Measurements from ENCODE around the gene LRP5. TPM values are rescaled to one million over a fixed set of nuclear protein-coding genes. Genes with fewer than 3 reads are reported as not detected.

The LRP5 gene
- total and polyA plus RNA-seq, 9 of the 15 experiments (the other 6 are each of a cell fraction or from before 2014, with no cell fraction given): 0.48 to 44.2 (median 13.5) TPM

DNA sequence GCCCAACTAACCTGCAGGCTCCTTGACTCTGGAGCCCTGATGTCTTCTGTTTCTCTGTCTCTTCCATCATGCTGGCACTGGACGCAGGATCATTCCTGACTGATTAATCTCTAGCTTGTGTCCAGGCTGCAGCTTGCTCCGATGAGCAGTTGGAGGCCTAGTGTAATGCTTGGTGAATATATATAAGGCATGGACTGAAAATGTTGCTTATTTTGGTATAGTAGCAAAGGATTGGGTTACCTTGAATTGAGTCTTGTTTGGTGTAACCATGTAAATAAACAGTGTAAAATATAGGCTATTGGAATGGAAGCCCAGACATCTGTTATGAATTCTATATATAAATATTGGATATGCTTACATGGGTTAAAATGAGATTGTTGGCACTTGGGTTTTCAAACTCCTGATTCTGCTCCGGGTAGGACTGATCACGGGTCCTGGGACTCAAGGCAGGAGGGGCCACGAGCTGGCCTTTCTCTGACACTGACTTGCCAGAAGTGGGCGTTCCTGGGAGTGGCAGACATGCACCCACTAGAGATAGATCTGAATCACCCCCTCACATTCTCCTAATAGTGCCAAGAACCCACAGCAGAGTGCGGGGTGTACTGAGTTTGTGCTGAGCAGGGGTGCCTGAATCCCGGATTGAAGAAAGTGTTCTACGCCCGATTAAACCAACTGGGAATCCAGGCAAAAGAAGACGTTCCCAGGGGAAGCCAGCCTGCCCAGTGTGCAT lies 25.8 kb downstream of the LRP5 start:
- H3K27me3 ChIP-seq (ENCODE audit: control insufficient read depth in 2 of 2, insufficient read depth in 2 of 2, low read length in 2 of 2): no peaks in the 10 kb centered on the region
- H2AFZ ChIP-seq (ENCODE audit: low read depth, low read length): no peak overlapping the region
- no TSS peak for BruUV-seq (replicated peaks)
- peaks cover 15% of the 10 kb centered on the region; the same call in 1 of the 2 replicates for H4K20me1 ChIP-seq (replicated peaks; ENCODE audit: control insufficient read depth, insufficient read depth, low read length)
- H3K4me3 ChIP-seq: no peak overlapping the region
- no peak overlapping the region for H3K27ac ChIP-seq (ENCODE audit: extremely low read depth, low read depth, low read length)
- WGBS (ENCODE audit: insufficient coverage, low coverage, missing lambda C conversion rate): 58% methylated on average over 11 of the region's 11 CpGs
- H3K9me1 ChIP-seq (ENCODE audit: control insufficient read depth, insufficient read depth, low read length): peaks cover 4% of the 10 kb centered on the region
- FAIRE-seq: no peak
- in situ Hi-C loops (cut with MboI) (no loop called here), intact Hi-C loops (cut with micrococcal nuclease) (no loop called here)
- DNase-seq (ENCODE audit: extremely low read depth in 1 of 4, low spot score in 3 of 4): no peak
- H3K4me1 ChIP-seq (replicated peaks in 1 of 2; ENCODE audit: control insufficient read depth in 2 of 2, insufficient read depth in 2 of 2, low read length in 2 of 2): peaks cover 6 to 24% of the 10 kb centered on the region in 2 experiments; a peak in 4 of 5 replicates
- CTCF ChIA-PET (ENCODE audit: low intra/inter-chr PET ratio): no interaction called here
- H3K9me3 ChIP-seq (replicated peaks; ENCODE audit: control insufficient read depth, insufficient read depth, low read depth, low read length): no peaks in the 10 kb centered on the region
- H3K9ac ChIP-seq (ENCODE audit: insufficient read depth in 1 of 2, low read depth in 2 of 2, low read length in 2 of 2): no peak overlapping the region; a peak in 1 of 4 replicates
- H3K79me2 ChIP-seq (ENCODE audit: control insufficient read depth, insufficient read depth, low read length): peaks cover 24% of the 10 kb centered on the region
- POLR2A ChIA-PET: interaction anchor here (0.6 to 1.5 kb wide), 5 partner anchors 8 to 1211 kb away, joined by 3 to 5 read pairs (median 3); no protein-coding TSS in a partner anchor
- no peak overlapping the region for H3K4me2 ChIP-seq (ENCODE audit: insufficient read depth, low read length)
- 0 out of 3 replicates have a peak, but pooled peaks cover 3% of the 10 kb centered on the region for H3K36me3 ChIP-seq (ENCODE audit: control insufficient read depth, insufficient read depth, low read length)
- ATAC-seq: 0 out of 3 replicates have a peak, but pooled peaks have one; percentile 24
- TF ChIP-seq HDAC3 (IDR thresholded peaks at IDR 0.05; ENCODE audit: borderline replicate concordance, partially characterized antibody) (no peak), BACH1 (tag; IDR thresholded peaks at IDR 0.05) (no peak), ARID3B (CRISPR knock-in tag; IDR thresholded peaks at IDR 0.05; ENCODE audit: borderline replicate concordance) (no peak), ZNF583 (CRISPR knock-in tag; IDR thresholded peaks at IDR 0.05) (no peak), SNIP1 (IDR thresholded peaks at IDR 0.05; ENCODE audit: low read depth) (no peak), POLR3A (IDR thresholded peaks at IDR 0.05; ENCODE audit: borderline replicate concordance, extremely low read depth, insufficient read depth, insufficient read length) (no peak), RAD21 (CRISPR knock-in tag; conservative IDR thresholded peaks at IDR 0.05 in 1 of 2, IDR thresholded peaks at IDR 0.05 in 1 of 2) (no peak), PTBP1 (IDR thresholded peaks at IDR 0.05; ENCODE audit: low read depth, low read length) (no peak), ZNF586 (CRISPR knock-in tag; conservative IDR thresholded peaks at IDR 0.05) (no peak), BRD4 (IDR thresholded peaks at IDR 0.05) (no peak), ZKSCAN1 (IDR thresholded peaks at IDR 0.05; ENCODE audit: low read depth, low read length) (no peak), SAFB2 (IDR thresholded peaks at IDR 0.05; ENCODE audit: borderline replicate concordance, low read depth, low read length, severe bottlenecking) (no peak), CBFB (CRISPR knock-in tag; IDR thresholded peaks at IDR 0.05) (no peak), ELF1 (tag; IDR thresholded peaks at IDR 0.05) (no peak)
- TF ChIP-seq, protein P1, sequence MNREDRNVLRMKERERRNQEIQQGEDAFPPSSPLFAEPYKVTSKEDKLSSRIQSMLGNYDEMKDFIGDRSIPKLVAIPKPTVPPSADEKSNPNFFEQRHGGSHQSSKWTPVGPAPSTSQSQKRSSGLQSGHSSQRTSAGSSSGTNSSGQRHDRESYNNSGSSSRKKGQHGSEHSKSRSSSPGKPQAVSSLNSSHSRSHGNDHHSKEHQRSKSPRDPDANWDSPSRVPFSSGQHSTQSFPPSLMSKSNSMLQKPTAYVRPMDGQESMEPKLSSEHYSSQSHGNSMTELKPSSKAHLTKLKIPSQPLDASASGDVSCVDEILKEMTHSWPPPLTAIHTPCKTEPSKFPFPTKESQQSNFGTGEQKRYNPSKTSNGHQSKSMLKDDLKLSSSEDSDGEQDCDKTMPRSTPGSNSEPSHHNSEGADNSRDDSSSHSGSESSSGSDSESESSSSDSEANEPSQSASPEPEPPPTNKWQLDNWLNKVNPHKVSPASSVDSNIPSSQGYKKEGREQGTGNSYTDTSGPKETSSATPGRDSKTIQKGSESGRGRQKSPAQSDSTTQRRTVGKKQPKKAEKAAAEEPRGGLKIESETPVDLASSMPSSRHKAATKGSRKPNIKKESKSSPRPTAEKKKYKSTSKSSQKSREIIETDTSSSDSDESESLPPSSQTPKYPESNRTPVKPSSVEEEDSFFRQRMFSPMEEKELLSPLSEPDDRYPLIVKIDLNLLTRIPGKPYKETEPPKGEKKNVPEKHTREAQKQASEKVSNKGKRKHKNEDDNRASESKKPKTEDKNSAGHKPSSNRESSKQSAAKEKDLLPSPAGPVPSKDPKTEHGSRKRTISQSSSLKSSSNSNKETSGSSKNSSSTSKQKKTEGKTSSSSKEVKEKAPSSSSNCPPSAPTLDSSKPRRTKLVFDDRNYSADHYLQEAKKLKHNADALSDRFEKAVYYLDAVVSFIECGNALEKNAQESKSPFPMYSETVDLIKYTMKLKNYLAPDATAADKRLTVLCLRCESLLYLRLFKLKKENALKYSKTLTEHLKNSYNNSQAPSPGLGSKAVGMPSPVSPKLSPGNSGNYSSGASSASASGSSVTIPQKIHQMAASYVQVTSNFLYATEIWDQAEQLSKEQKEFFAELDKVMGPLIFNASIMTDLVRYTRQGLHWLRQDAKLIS (CRISPR knock-in tag; IDR thresholded peaks at IDR 0.05): no peak
- TF ChIP-seq, protein P2, sequence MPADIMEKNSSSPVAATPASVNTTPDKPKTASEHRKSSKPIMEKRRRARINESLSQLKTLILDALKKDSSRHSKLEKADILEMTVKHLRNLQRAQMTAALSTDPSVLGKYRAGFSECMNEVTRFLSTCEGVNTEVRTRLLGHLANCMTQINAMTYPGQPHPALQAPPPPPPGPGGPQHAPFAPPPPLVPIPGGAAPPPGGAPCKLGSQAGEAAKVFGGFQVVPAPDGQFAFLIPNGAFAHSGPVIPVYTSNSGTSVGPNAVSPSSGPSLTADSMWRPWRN (IDR thresholded peaks at IDR 0.05; ENCODE audit: low read depth): no peak

All from K562 (cell line).